Epithelial cell of proximal tubule (primary cell): ENCODE results near the gene ZBTB34. TPM values are rescaled to one million over a fixed set of nuclear protein-coding genes. Genes with fewer than 3 reads are reported as not detected.

Source experiments
- DNase-seq: peaks from one replicate; pipeline ENCODE4 v3.0.0-alpha.2; 2011; ENCODE audit warnings: low read depth
- H3K4me3 ChIP-seq: 2 replicates; pipeline ENCODE4 v1.5.1; 2011; ENCODE audit warnings: low read depth, mild to moderate bottlenecking, low read length
- total RNA-seq: library from RNA; depleted of rRNA; stranded (reverse); fragments of >200 nt; gene quantifications from 2 replicates; pipeline ENCODE4 v1.2.3, GENCODE V29; 2015
- TF ChIP-seq, protein P1 (sequence below): conservative IDR thresholded peaks from 2 replicates; pipeline ENCODE4 v1.5.1; 2012; ENCODE audit warnings: low read depth, mild to moderate bottlenecking, low read length

ZBTB34 gene
- total RNA-seq, 1 donor from 2014 or later = 6.5 TPM

DNA sequence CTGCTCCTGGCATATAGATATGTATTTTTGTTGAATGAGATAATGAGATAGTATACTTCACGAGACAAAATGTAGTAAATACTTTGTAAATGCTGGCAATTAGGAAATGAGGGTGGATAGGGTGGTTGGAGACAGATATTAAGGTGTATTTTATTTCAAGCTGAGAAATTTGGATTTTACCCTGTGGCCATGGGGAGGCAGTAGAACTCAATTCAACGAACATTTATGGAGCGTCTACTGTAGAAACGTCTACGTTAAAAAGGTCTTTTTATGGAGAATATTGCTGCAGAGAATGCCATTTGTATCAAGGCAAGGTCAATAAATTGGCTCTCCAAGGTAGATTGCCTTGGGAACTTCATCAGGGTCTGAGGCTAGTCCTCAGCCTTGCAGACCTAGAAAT lies 32.6 kb downstream of the ZBTB34 start:
- H3K4me3 ChIP-seq = no peak overlapping the region
- TF ChIP-seq, protein P1, sequence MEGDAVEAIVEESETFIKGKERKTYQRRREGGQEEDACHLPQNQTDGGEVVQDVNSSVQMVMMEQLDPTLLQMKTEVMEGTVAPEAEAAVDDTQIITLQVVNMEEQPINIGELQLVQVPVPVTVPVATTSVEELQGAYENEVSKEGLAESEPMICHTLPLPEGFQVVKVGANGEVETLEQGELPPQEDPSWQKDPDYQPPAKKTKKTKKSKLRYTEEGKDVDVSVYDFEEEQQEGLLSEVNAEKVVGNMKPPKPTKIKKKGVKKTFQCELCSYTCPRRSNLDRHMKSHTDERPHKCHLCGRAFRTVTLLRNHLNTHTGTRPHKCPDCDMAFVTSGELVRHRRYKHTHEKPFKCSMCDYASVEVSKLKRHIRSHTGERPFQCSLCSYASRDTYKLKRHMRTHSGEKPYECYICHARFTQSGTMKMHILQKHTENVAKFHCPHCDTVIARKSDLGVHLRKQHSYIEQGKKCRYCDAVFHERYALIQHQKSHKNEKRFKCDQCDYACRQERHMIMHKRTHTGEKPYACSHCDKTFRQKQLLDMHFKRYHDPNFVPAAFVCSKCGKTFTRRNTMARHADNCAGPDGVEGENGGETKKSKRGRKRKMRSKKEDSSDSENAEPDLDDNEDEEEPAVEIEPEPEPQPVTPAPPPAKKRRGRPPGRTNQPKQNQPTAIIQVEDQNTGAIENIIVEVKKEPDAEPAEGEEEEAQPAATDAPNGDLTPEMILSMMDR = peak; percentile 63
- DNase-seq = no peak

DNA sequence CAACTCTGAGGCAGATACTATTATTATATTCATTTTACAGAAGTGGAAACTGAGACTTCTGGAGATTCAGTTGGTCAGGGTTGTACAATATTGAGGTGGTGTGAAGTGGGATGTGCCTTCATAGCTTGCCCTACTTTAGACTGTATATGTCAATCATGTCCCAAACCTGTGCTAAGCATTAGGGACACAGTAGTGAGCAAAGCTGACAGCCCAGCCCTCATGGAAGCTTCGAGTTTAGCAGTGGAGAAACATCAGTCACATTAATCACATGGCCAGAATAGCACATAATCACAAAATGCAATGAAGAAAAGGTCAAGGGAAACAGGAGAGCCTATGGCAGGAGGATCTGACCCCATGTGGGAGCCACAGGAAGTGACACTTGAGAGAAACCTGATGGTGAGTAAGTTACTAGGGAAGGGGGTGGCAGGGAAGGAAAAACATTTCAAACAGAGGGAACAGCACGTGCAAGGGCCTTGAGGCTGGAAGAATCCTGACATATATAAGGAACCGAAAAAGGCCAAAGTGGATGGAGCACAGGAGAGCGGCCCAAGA lies 33.7 kb downstream of the ZBTB34 start:
- DNase-seq = no peak
- TF ChIP-seq, protein P1 = no peak
- H3K4me3 ChIP-seq = no peak overlapping the region

- no peak overlapping the region for H3K4me3 ChIP-seq
- DNase-seq = no peak
- TF ChIP-seq, protein P1 = no peak
These were observed 41.8 kb downstream of the ZBTB34 start for GRCh38 chr9:126902210-126902609.

DNA sequence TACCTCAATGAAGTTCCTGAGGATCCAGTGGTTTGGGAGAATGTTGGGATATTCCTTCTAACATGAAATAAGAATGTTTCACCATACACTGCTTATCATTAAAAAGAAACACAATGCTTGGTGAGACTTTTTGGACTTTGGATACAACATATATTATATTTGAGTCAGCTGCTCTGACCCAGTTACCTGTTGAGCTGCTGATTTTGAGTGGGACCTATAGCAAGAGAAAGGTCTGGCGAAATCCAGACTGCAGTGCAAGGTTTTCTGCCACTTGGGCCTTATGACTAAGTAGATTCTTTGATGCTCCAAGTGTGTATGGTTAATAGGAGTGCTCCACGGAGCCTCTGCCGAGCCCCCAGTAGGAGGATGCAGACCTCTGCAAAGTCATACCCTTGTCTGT lies 44.1 kb downstream of the ZBTB34 start:
- no peak for DNase-seq
- TF ChIP-seq, protein P1 = no peak
- no peak overlapping the region for H3K4me3 ChIP-seq

DNA sequence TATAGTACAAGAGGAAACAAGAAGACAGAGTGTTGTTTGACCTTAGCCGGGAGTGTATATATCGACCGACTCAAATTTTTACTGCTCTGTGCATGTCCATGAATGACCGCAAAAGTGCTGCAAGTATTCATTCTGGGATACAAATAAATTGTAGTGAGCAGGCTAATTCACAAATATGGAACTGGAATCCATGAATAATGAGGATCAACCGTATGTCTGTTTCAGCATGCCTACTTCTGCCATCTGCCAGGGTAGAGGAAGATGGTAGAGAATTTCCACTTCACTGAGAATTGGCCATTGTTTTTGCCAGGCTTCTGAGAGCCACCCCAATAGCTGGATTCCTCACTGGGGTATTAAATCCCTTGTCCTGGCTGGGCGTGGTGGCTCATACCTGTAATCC lies 45.7 kb downstream of the ZBTB34 start:
- no peak for DNase-seq

GRCh38 chr9:126907058-126907457 lies 46.6 kb downstream of the ZBTB34 start:
- TF ChIP-seq, protein P1 = no peak
- no peak for DNase-seq
- H3K4me3 ChIP-seq = no peak overlapping the region

More for the DNA sequence above, 45.7 kb downstream of the ZBTB34 start:
- TF ChIP-seq, protein P1 = no peak
- no peak overlapping the region for H3K4me3 ChIP-seq
